Panc1 (cell line): ENCODE data around the gene MPHOSPH6.

ENCODE experiments used
- CTCF ChIP-seq: fragments of 450-650 bp; IDR thresholded peaks from 2 replicates; pipeline ENCODE4 v1.5.1; 2017; ENCODE audit warnings: mild to moderate bottlenecking
- POLR2AphosphoS5 ChIP-seq: IDR thresholded peaks from 2 replicates; pipeline ENCODE4 v1.6.1; 2012; ENCODE audit warnings: mild to moderate bottlenecking, low read depth, low read length, moderate library complexity
- TCF7L2 ChIP-seq: IDR thresholded peaks from 2 replicates; pipeline ENCODE4 v1.6.1; 2011; ENCODE audit warnings: mild to moderate bottlenecking, low read depth, low read length, inconsistent platforms

DNA sequence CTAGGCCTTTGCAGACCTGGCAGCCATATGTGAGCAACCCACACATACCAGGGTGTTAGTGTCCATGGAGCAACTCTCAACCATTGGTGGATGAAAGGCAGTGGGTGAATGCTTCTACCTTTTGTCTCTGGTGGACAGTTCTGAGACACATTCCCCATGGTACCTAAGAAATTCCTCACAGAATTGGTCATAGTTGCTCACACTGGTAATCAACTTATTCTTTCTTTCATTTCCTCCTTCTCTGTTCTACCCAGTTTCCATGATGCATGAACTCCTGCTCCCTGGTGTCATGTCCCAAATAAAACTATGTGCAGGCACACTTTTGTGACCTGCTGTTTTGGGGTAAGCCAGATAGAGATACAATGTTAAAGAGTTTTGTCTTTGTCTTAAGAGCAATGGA is 33.2 kb upstream of the MPHOSPH6 start:
- no peak for TF ChIP-seq CTCF
- TF ChIP-seq POLR2AphosphoS5: no peak
- TF ChIP-seq TCF7L2: no peak
